Medulla oblongata (tissue), 1 donor: Measurements from ENCODE around the gene UCP2.
"Not testable (repeated sequence)": the region's sequence is repeated elsewhere in the genome, so short reads cannot be mapped to it uniquely, and the experiment has no call there.

Source experiments
- DNase-seq: peaks from one replicate; pipeline ENCODE4 v3.0.0-alpha.2; 2015; ENCODE audit errors: extremely low spot score

UCP2 gene

GRCh38 chr11:73991471-73992006 lies 8.9 kb upstream of the UCP2 start:
- DNase-seq = no peak

GRCh38 chr11:73990730-73991129 lies 8.1 kb upstream of the UCP2 start:
- no peak for DNase-seq

GRCh38 chr11:73989156-73989555 lies 6.5 kb upstream of the UCP2 start:
- DNase-seq = no peak

GRCh38 chr11:73988227-73988626 lies 5.6 kb upstream of the UCP2 start:
- no peak for DNase-seq

- DNase-seq = not testable (repeated sequence)
These were observed 3.0 kb upstream of the UCP2 start for GRCh38 chr11:73985661-73986060.

- no peak for DNase-seq
These were observed 1.3 kb upstream of the UCP2 start for GRCh38 chr11:73983741-73984538.

GRCh38 chr11:73982990-73983740 lies 522 bp upstream of the UCP2 start:
- peak; percentile 97 for DNase-seq

- DNase-seq = no peak
These were observed 1.4 kb downstream of the UCP2 start for GRCh38 chr11:73981051-73981805.

- DNase-seq = peak; percentile 52
These were observed 2.4 kb downstream of the UCP2 start for GRCh38 chr11:73980001-73980961.

GRCh38 chr11:73978576-73979086 lies 4.0 kb downstream of the UCP2 start:
- no peak for DNase-seq

- DNase-seq = no peak
These were observed 4.7 kb downstream of the UCP2 start for GRCh38 chr11:73977856-73978519.

- no peak for DNase-seq
These were observed 6.0 kb downstream of the UCP2 start for GRCh38 chr11:73976451-73977151.

- no peak for DNase-seq
These were observed 7.2 kb downstream of the UCP2 start for GRCh38 chr11:73975479-73975757.

GRCh38 chr11:73974604-73975478 lies 7.8 kb downstream of the UCP2 start:
- DNase-seq = no peak

- DNase-seq = no peak
These were observed 9.8 kb downstream of the UCP2 start for GRCh38 chr11:73972620-73973449.

GRCh38 chr11:73972187-73972586 lies 10.5 kb downstream of the UCP2 start:
- no peak for DNase-seq

GRCh38 chr11:73971175-73971719 lies 11.4 kb downstream of the UCP2 start:
- no peak for DNase-seq
